HG03460 (cell line): ENCODE data around the gene GLOD5.

Experiments
- ATAC-seq: cut with Tn5 transposase; IDR thresholded peaks from one replicate; pipeline ENCODE4 v1.9.1; 2021; ENCODE audit not compliant: unreplicated experiment

Gene GLOD5

GRCh38 chrX:48753708-48754228, 7.8 kb upstream of the GLOD5 start:
- no peak for ATAC-seq

GRCh38 chrX:48754238-48754637, 7.3 kb upstream of the GLOD5 start:
- no peak for ATAC-seq

GRCh38 chrX:48769230-48769629, 7.7 kb downstream of the GLOD5 start:
- no peak for ATAC-seq

GRCh38 chrX:48770296-48770695, 8.7 kb downstream of the GLOD5 start:
- no peak for ATAC-seq

GRCh38 chrX:48772602-48773001, 11.1 kb downstream of the GLOD5 start:
- ATAC-seq, result no peak

GRCh38 chrX:48776818-48777439, 15.4 kb downstream of the GLOD5 start:
- ATAC-seq, result no peak

GRCh38 chrX:48779399-48779798, 17.9 kb downstream of the GLOD5 start:
- ATAC-seq, result no peak

- ATAC-seq, result no peak
Observed at GRCh38 chrX:48781705-48782104, 20.2 kb downstream of the GLOD5 start.

- no peak for ATAC-seq
Observed at GRCh38 chrX:48782216-48782615, 20.7 kb downstream of the GLOD5 start.

- no peak for ATAC-seq
Observed at GRCh38 chrX:48782795-48783194, 21.2 kb downstream of the GLOD5 start.

GRCh38 chrX:48784726-48785125, 23.2 kb downstream of the GLOD5 start:
- ATAC-seq, result no peak

- no peak for ATAC-seq
Observed at GRCh38 chrX:48785186-48785539, 23.6 kb downstream of the GLOD5 start.

- ATAC-seq, result no peak
Observed at GRCh38 chrX:48785540-48786214, 24.1 kb downstream of the GLOD5 start.

GRCh38 chrX:48786341-48786800, 24.8 kb downstream of the GLOD5 start, which contains the start of gene GATA1:
GATA1 (plus strand) TSS chrX:48786590; CDS start chrX:48791110, 4,520 bp downstream.
- ATAC-seq, result no peak

GRCh38 chrX:48786825-48787504, 25.4 kb downstream of the GLOD5 start:
- ATAC-seq, result no peak

- no peak for ATAC-seq
Observed at GRCh38 chrX:48787505-48788443, 26.2 kb downstream of the GLOD5 start.

GRCh38 chrX:48789366-48790220, 28.0 kb downstream of the GLOD5 start:
- no peak for ATAC-seq

- ATAC-seq, result no peak
Observed at GRCh38 chrX:48790477-48790876, 28.9 kb downstream of the GLOD5 start.

GRCh38 chrX:48791063-48791820, 29.7 kb downstream of the GLOD5 start:
- no peak for ATAC-seq
